ENCODE results near the gene TDRD6. TPM values are rescaled to one million over a fixed set of nuclear protein-coding genes. Genes with fewer than 3 reads are reported as not detected.
A peak's percentile ranks its signal among the peaks of the same experiment; 100 is the strongest.
"Not testable (repeated sequence)": the region's sequence is repeated elsewhere in the genome, so short reads cannot be mapped to it uniquely, and the experiment has no call there.

TDRD6 gene
- total RNA-seq, 1 donor from 2014 or later = 0.32 TPM

DNA sequence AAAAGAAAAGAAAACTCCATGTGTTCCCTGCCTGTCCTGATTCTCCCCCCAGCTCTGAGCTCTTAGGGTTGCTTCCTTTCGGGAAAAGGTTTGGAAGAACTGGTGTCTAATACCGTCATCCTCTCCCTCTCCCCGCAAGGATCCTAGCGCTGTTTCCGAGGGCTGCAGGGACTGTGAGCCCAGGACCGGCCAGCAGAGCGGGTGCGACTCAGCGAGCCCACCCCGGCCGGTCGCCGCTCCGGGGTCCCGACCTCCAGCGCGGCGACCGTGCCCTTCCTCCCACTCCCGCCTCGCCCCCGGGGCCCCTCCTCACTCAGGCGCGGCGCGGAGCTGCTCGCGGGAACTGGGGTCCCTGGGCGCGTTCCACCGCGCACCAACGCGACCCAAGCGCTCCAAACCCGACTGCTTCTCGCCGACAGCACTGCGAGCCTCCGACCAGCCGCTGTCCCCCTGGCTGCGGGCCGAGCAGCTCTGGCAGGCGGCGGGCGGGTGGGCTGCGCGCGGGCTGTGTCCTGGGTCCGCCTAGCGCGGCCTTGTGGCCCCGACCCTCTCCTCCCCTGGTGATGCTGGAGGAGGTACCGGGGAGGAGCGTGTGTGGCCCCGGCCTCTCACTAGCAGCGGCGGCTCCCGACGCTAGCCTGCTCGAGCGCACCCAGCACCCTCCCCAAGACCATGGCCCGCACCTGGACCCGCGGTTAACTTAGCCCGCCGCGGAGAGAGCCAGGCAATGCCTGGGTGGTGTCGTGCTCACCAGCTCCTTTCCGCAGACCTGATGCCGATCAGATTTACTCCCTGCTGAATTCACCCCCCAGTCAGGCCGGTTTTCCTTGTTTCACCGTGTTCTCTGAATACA is 47.4 kb downstream of the TDRD6 start, which contains the start of gene PLA2G7:
Gene PLA2G7 (minus strand): TSS at position 509 of the 853 bp plus-strand sequence. CDS start 12,484 bp downstream, outside the sequence.
- peak; percentile 40 for DNase-seq
- ATAC-seq (ENCODE audit: poor library complexity) = peak; percentile 77

DNA sequence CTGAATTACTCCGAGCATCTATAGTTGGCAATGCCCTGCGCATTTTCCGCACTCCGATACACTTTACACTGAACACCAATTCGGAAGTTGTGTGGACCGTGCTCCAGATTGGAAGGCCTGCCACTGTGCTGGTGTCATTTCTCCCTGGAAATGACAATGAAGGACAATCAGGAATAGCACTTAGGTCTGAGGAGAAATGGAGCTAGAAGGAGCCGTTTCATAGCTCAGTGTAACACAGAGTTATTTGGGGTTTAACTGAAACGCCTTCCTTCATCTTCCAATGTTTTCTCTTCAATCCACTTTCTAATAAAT is 48.0 kb downstream of the TDRD6 start:
- intact Hi-C loops (cut with DNase I) = no loop called here
- no peak for DNase-seq
- ATAC-seq (ENCODE audit: poor library complexity) = no peak

More for the DNA sequence above, 47.4 kb downstream of the TDRD6 start, which contains the start of gene PLA2G7:
- intact Hi-C loops (cut with DNase I) = no loop called here

DNA sequence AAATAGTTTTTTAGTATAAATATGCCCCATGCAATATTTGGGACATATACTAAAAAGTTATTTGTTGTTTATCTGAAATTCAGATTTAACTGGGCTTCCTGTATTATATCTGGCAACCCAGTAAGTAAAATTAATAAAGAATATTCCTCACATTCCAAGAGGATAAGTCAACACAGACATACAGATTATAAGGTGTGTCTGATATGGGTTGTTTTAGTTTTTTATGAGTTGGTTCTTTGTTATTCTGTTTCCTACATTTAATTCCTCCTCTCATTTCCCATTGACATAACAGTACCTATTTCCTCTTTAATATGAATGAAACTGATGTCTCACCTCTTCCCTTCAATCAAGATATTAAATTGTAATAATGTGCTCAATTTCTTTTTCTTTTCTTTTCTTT is 49.2 kb downstream of the TDRD6 start:
- intact Hi-C loops (cut with DNase I) = no loop called here

DNA sequence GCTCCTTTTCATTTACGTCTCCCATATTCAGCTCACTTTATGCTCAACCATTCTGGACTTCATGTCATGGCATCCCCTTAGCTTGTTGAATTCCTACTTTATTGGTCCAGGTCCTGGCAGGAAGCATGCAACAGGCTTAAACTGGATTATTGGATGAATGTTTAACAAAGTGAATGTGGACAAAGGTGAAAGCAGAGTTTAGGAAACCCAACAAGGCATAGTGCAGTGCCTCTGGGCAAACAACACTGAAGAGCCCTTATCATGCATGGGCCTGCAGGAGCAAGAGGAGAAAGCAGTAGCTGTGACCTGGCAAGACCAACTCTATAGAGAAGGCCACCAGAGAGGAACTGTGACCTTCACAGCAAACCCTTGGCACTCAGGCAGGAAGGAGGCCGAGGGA is 53.8 kb downstream of the TDRD6 start:
- DNase-seq = no peak
- intact Hi-C loops (cut with DNase I) = no loop called here
- no peak for ATAC-seq (ENCODE audit: poor library complexity)

More for the DNA sequence above, 49.2 kb downstream of the TDRD6 start:
- no peak for DNase-seq
- no peak for ATAC-seq (ENCODE audit: poor library complexity)

DNA sequence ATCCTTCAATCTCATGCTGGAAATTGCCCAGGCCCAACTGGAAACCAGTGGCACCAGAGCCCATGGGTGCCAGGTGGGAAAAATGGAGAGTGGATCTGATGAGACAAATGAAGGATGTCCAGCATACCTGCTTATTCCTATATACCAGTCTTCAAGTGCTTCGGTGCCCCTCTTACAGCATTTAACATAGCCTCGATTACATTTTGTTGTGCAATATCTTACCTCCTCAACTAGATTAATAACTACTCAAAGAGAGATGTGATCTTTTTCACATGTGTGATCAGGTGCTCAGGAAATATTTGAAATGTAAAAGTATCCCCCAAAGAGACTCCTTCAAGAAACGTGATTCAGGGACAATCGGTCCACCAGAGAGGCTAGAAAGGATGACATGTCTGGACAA is 54.2 kb downstream of the TDRD6 start:
- intact Hi-C loops (cut with DNase I) = no loop called here
- no peak for DNase-seq
- no peak for ATAC-seq (ENCODE audit: poor library complexity)

DNA sequence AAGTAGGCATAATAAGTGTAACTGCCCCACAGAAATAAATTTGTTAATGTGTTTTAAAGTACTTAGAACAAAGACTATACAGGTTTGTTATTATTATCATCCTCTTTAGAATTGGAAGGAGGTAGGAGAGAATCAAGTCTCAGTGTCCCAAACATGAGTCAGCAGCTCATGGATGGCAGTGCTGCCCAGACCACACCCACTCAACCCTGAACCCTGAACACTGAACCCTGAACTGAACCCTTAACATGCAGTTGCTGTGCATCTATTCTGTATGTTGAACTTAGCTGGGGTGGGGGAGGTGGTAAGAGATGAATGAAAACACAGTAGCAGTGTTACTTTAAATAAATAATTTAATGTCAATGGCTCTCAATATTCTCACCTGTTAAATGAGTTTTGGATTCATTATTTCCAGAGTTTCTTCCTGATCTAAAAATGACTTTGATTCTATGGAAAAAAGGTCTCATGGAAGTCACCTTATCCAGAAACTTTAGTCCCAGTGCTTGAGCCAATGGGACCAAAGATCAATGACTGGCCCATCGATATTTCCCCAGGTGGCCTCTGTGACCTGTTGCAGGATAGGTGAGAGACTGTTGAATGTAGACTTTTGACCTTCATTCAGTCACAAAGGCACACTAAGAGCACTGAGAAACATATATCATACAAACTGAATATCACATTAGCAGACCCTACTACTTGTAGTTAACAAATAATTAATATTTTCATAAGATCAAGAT is 55.9 kb downstream of the TDRD6 start:
- DNase-seq = no peak
- no peak for ATAC-seq (ENCODE audit: poor library complexity)
- intact Hi-C loops (cut with DNase I) = no loop called here

DNA sequence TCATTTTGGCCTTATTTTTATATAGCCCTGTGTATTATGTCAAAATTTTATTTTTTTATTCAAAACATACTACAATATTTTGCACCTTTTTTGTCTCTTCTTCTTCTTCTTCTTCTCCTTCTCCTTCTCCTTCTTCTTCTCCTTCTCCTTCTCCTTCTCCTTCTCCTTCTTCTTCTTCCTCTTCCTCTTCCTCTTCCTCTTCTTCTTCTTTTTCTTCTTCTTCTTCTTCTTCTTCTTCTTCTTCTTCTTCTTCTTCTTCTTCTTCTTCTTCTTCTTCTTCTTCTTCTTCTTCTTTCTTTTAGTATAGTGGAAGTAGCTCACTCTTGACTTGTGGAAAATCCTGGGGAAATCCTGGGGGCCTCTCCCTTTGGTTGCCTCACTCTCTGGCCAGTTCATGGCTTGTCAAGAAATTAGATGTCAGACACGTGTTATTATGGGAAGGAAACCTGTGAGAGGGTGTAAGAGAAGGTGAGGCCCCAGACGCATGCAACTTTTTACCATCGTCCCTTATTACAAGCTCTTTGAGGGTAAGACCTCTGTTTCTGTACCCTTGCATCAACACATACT is 56.6 kb downstream of the TDRD6 start:
- DNase-seq; ATAC-seq (ENCODE audit: poor library complexity); intact Hi-C loops (cut with DNase I): not testable (repeated sequence)

DNA sequence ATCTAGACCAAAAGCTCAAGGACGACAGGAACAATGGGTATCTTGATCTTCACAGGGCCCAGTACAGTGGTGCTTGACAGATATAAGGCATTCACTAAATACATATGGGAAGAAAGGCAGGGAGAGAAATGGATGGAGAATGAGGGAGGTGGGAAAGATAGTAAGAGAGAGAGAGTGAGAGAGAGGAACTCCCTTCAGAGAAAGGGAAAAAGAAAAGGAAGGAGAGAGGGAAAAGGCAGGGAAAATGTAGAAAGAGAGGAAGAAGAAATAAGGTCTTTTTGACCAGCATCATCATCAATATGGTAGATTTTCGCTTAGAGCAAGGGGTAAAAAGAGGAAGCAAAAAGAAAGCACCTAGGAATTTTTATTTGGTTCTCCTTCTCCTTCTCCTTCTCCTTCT is 58.3 kb downstream of the TDRD6 start:
- DNase-seq (no peak), ATAC-seq (ENCODE audit: poor library complexity) (no peak)
- intact Hi-C loops (cut with DNase I) = no loop called here

DNA sequence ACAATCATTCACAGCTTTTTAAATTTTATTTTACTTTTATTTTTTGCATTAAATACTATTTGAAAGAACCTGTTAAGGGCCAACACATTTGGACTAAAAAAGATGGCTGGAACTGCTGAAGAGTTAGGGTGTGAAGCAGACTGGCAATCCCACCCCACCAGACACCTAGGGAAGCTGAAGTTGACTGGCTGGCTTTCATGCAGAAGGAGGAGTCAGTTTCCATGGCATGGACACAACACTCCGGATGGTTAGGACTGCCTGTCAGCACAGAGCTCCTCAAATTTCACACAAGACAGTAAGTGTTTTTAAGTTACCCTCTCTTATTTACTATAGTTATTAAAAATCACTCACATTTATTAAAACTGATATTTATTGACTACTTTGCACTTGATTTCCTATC is 59.0 kb downstream of the TDRD6 start, which contains the start of gene ANKRD66:
Gene ANKRD66 (plus strand): TSS at position 238 of the 400 bp plus-strand sequence. CDS start 5,016 bp downstream, outside the sequence.
- intact Hi-C loops (cut with DNase I) = no loop called here
- ATAC-seq (ENCODE audit: poor library complexity) (no peak), DNase-seq (no peak)

DNA sequence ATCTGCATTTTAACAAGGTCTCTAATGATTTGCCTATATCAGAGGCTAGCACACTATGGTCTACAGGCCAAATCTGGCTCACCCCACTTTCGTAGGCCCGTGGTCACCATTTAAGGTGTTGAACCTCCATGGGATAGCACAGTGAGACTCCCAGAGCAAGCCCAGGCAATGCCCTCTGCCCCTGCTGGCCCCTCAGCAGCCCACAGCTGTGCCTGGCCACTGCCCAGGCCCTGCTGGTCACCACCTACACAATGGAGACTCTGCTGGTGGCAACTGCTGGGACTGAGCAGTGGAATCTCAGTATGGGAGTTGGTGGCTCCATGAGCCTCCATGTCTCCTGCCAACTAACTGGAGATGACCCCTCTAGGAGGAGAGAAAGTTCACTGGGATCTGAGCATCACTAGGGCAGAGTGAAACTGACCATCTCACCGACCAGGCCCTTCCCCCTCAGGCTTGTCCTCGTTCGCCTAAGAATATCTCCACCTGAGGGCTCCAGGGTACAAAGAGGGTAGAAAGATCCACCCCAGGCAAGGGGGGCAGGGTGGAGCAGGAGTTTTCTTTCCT is 61.3 kb downstream of the TDRD6 start:
- intact Hi-C loops (cut with DNase I) = no loop called here

DNA sequence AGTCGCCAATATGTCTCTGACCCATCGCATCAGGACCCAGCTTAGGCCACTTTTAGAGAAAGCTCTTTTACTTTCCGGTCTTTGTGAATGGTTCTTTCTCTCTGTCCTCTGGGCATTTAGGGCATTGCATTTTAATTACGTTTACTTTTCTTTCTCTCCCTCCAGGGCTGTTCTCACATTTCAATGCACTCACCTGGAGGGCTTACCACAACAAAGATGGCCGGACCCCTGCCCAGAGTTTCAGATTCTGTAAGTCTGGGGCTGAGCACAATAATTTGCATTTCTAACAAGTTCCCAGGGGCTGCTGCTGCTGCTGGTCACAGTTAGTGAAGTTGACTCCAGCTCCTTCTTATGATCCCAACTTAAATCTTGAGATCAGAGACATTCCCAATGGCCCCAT is 62.0 kb downstream of the TDRD6 start:
- intact Hi-C loops (cut with DNase I) = no loop called here
- DNase-seq (no peak), ATAC-seq (ENCODE audit: poor library complexity) (no peak)

More for the DNA sequence above, 61.3 kb downstream of the TDRD6 start:
- no peak for DNase-seq
- no peak for ATAC-seq (ENCODE audit: poor library complexity)

DNA sequence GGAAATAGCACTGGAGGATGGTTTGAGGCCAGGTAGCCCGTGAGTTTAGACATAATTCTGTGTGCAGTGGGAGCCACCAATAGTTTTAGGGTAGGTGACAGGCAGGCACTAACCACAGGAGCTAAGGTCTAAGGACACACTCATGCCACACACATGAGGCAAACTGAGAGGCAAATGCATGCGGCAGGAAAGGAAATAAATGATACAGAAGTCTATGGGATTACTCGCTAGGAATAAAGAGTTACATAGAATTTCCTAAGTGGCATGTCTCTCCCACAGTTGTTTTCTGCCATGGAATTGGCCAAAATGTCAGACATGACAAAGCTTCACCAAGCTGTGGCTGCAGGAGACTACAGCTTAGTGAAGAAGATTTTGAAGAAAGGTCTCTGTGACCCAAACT is 64.0 kb downstream of the TDRD6 start:
- intact Hi-C loops (cut with DNase I) = no loop called here
- DNase-seq = no peak
- no peak for ATAC-seq (ENCODE audit: poor library complexity)

Other genes starting within 250 kb of the TDRD6 start
- gene RCAN2, start 196.4 kb upstream of the TDRD6 start, total RNA-seq = 258 TPM
- 4.7 TPM for gene CYP39A1, start 35.1 kb upstream of the TDRD6 start, total RNA-seq
- 11.7 TPM for gene SLC25A27, start 34.9 kb upstream of the TDRD6 start, total RNA-seq
- 0.27 TPM for gene PLA2G7, start 47.5 kb downstream of the TDRD6 start, total RNA-seq
- gene ANKRD66, start 59.0 kb downstream of the TDRD6 start, total RNA-seq = not detected
- gene MEP1A, start 105.5 kb downstream of the TDRD6 start, total RNA-seq = not detected
- gene ADGRF5, start 234.1 kb downstream of the TDRD6 start, total RNA-seq = 41.1 TPM

All from Right ventricle myocardium superior (tissue), 1 donor.